Erythroblast (primary cell): ENCODE data around the gene PPP1R2.

ENCODE experiments used
- GATA1 ChIP-seq: IDR thresholded peaks from 2 replicates; pipeline ENCODE4 v1.6.1; 2011; ENCODE audit warnings: low read depth, mild to moderate bottlenecking, control low read depth, low read length, moderate library complexity
- POLR2A ChIP-seq: IDR thresholded peaks from 2 replicates; pipeline ENCODE4 v1.6.1; 2011; ENCODE audit warnings: mild to moderate bottlenecking, low read length

DNA sequence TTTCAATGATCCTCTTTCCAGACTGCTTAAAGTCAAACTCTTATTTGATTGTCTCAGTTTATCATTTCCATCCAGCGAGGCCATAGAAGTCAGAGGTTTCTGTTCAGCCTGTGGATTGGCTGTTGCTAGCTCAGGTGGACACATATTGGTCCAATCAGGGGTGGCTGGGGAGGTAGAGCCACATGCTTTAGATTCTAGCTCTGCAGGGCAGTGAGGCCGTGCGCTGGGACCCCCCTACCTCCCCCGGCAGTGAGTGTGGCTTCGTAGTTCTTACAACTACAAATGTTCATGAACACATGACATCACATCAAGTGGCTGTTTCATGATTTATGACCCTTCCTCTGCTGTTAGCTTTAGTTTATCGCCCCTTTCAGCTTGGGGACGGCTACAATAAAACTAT, 22.6 kb upstream of the PPP1R2 start:
- TF ChIP-seq POLR2A = no peak
- no peak for TF ChIP-seq GATA1
